Osteocyte (in vitro differentiated cells): ENCODE results near the gene TMEM220. TPM values are rescaled to one million over a fixed set of nuclear protein-coding genes. Genes with fewer than 3 reads are reported as not detected.
A peak's percentile ranks its signal among the peaks of the same experiment; 100 is the strongest.
"Not testable (repeated sequence)": the region's sequence is repeated elsewhere in the genome, so short reads cannot be mapped to it uniquely, and the experiment has no call there.

Experiments used
- DNase-seq: peaks from one replicate; pipeline ENCODE4 v3.0.0; 2021; ENCODE audit warnings: mixed read lengths; ENCODE audit not compliant: unreplicated experiment; ENCODE audit errors: extremely low spot score
- H3K27ac Mint-ChIP-seq: one replicate; pipeline ENCODE4 v1.8.0; 2021; ENCODE audit warnings: mild to moderate bottlenecking, mixed read lengths; ENCODE audit not compliant: unreplicated experiment
- H3K27me3 Mint-ChIP-seq: one replicate; pipeline ENCODE4 v1.8.0; 2021; ENCODE audit warnings: mixed read lengths; ENCODE audit not compliant: unreplicated experiment
- H3K36me3 Mint-ChIP-seq: one replicate; pipeline ENCODE4 v1.8.0; 2021; ENCODE audit warnings: mixed read lengths; ENCODE audit not compliant: unreplicated experiment
- H3K4me1 Mint-ChIP-seq: one replicate; pipeline ENCODE4 v1.8.0; 2021; ENCODE audit warnings: mixed read lengths; ENCODE audit not compliant: unreplicated experiment
- H3K4me3 Mint-ChIP-seq: one replicate; pipeline ENCODE4 v1.8.0; 2021; ENCODE audit warnings: mild to moderate bottlenecking, moderate library complexity, mixed read lengths; ENCODE audit not compliant: unreplicated experiment
- H3K9me3 Mint-ChIP-seq: one replicate; pipeline ENCODE4 v1.8.0; 2021; ENCODE audit warnings: mixed read lengths; ENCODE audit not compliant: unreplicated experiment
- total RNA-seq: library from RNA; stranded (reverse); gene quantifications from 2 replicates; pipeline ENCODE4 v1.2.1, GENCODE V29; 2021
- TF ChIP-seq, protein P1 (sequence below): fragments of 200-600 bp; sonication (generic); IDR thresholded peaks from 2 replicates; pipeline ENCODE4 v1.5.0; 2021; ENCODE audit warnings: antibody characterized with exemption, mild to moderate bottlenecking, moderate library complexity

TMEM220 gene
- total RNA-seq, 1 donor from 2014 or later: 6.8 TPM

DNA sequence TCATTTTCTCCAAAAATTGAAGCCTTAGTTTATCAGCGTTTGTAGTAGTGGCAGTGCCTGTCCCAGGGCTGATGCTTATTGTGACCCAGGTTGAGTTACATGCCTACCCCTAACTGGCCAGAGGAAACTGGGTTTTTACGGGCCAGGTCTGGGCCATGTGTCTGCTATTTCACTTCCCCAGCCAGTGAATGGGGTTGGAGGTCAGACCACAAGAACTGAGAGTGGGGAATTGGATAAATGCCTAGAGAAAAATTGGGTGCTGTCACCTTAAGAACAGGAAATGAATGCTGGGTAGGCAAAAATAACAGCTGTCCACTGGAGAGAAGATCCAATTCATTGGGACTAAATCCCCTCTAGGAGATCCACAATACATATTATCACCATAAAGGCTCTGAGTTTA, 27.2 kb downstream of the TMEM220 start:
- DNase-seq: no peak
- TF ChIP-seq, protein P1, sequence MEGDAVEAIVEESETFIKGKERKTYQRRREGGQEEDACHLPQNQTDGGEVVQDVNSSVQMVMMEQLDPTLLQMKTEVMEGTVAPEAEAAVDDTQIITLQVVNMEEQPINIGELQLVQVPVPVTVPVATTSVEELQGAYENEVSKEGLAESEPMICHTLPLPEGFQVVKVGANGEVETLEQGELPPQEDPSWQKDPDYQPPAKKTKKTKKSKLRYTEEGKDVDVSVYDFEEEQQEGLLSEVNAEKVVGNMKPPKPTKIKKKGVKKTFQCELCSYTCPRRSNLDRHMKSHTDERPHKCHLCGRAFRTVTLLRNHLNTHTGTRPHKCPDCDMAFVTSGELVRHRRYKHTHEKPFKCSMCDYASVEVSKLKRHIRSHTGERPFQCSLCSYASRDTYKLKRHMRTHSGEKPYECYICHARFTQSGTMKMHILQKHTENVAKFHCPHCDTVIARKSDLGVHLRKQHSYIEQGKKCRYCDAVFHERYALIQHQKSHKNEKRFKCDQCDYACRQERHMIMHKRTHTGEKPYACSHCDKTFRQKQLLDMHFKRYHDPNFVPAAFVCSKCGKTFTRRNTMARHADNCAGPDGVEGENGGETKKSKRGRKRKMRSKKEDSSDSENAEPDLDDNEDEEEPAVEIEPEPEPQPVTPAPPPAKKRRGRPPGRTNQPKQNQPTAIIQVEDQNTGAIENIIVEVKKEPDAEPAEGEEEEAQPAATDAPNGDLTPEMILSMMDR: no peak
- peak overlapping the region; percentile 37 for H3K27ac Mint-ChIP-seq
- H3K4me3 Mint-ChIP-seq: no peak overlapping the region
- H3K9me3 Mint-ChIP-seq: no peaks in the 10 kb centered on the region
- H3K36me3 Mint-ChIP-seq: peaks cover 19% of the 10 kb centered on the region
- H3K4me1 Mint-ChIP-seq: peaks cover 31% of the 10 kb centered on the region
- H3K27me3 Mint-ChIP-seq: no peaks in the 10 kb centered on the region

DNA sequence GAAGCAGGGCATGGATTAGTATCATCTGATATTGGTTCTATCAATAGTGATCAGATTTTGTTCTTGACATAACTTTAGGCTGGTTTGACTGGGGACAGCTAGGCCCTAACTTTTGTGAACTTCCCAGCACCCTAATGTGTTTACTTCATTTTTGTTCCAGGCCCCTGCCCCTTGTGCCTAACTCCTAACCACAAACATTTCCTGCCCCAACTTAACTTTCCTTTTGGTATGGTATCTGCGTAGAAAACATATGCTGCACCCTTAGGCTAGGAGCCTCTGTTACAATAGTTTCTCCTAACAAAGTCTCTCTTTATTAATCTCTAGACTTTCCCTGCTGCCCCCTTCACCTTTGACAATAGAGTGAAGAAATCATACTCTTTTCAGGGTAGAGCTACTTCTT, 30.0 kb downstream of the TMEM220 start:
- Mint-ChIP-seq H3K27me3 (no peaks in the 10 kb centered on the region), H3K27ac (peak overlapping the region; percentile 31), H3K9me3 (no peaks in the 10 kb centered on the region), H3K36me3 (peaks cover 6% of the 10 kb centered on the region), H3K4me1 (peaks cover 42% of the 10 kb centered on the region), H3K4me3 (no peak overlapping the region)
- TF ChIP-seq, protein P1: no peak
- DNase-seq: no peak

DNA sequence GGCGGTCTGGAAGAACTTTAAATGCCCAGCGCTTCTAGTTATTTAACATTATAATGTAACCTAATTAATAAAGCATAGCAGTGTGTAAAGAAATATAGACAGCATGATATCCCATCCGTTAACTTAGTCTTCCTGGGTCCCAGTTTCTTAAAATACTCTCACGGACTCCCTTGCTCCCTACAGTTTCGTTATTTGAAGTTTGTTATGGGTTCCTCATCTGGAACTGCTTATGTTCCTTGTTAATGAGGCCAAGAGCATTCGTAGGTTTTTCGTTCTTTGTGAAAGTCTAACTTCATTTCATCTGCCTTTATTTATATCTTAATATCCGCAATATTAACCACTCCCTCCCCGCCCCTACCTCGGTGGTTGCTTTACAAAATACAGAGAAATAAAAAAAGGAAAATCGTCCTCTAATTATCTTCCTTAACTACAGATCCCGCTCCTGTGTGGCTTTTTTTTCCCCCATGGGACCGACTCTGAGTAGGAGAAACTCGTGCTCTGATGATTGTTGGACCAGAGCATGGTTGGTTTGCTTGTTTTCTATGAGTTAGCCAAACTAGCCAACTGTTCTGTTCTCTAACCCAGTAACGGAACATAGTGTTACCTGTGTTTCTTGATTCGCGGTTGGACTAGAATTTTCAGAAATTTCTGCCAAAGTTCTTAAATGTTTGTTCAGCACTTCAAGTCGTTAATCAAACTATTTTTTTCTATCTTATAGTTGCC, 31.6 kb downstream of the TMEM220 start:
- Mint-ChIP-seq H3K9me3 (no peaks in the 10 kb centered on the region), H3K36me3 (peaks cover 14% of the 10 kb centered on the region), H3K4me3 (peak overlapping the region; percentile 92), H3K27ac (peak overlapping the region; percentile 85), H3K4me1 (peaks cover 42% of the 10 kb centered on the region), H3K27me3 (no peaks in the 10 kb centered on the region)
- TF ChIP-seq, protein P1: no peak
- DNase-seq: no peak

DNA sequence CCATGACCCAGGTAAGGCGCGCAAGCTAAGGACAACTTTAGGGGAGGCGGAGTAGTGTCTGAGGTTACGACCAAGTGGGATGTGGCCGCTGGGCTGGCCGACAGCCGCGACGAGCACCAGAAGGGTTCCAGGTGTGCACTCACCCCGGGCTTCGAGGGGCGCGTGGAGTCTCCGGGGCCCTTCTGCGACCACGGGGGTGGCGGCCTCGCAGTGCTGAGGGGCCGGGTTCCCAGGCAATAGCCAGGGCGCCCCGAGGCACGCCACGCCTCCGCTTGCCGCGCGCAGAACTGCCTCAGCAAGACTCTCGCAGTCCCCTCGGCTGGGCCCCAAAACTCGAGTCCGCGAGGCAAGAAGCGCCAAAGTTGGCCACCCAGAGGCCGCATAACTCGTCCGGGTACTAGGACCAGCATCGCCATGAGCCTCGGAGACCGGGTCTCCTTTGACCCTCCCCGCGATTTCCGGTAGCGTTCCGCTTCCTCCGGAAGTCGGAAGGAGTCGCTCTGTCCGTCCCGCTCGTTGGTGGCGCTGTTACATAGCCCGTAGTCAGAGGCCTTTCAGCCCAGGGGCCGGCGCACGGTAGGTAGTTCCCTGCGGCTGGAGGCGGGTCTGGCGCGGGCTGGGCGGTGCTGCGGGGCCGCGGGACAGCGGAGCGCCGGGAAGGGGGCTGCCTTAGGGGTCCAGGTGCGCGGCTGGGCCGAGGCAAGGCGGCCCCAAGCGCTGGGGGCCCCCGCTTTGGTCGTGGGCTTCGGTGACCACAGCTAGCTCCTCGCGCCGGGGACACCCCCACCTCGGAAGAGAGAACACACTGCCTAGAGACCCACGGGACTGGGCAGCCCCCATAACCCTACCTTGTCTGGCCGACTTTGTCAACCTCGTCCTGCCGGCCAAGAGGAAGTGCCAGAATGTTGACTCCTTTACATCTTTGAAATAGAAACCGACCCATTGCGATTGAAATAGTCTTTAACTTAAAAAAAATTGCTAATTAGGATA, 32.4 kb downstream of the TMEM220 start, which contains the start of the genes ADPRM and SCO1:
ADPRM (plus strand) TSS at position 503 of the 990 bp plus-strand sequence. CDS start 7,333 bp downstream, outside the sequence.
SCO1 (minus strand) TSS at position 442 of the 990 bp plus-strand sequence; CDS start at position 416, 26 bp downstream.
- TF ChIP-seq, protein P1: peak; percentile 64
- no peaks in the 10 kb centered on the region for H3K9me3 Mint-ChIP-seq
- peaks cover 35% of the 10 kb centered on the region for H3K4me1 Mint-ChIP-seq
- peaks cover 17% of the 10 kb centered on the region for H3K36me3 Mint-ChIP-seq
- peak within 1 kb of the TSS; percentile 92 for H3K4me3 Mint-ChIP-seq
- H3K27ac Mint-ChIP-seq: peak within 1 kb of the TSS; percentile 85
- no peaks in the 10 kb centered on the region for H3K27me3 Mint-ChIP-seq
- peak; percentile 95 for DNase-seq

DNA sequence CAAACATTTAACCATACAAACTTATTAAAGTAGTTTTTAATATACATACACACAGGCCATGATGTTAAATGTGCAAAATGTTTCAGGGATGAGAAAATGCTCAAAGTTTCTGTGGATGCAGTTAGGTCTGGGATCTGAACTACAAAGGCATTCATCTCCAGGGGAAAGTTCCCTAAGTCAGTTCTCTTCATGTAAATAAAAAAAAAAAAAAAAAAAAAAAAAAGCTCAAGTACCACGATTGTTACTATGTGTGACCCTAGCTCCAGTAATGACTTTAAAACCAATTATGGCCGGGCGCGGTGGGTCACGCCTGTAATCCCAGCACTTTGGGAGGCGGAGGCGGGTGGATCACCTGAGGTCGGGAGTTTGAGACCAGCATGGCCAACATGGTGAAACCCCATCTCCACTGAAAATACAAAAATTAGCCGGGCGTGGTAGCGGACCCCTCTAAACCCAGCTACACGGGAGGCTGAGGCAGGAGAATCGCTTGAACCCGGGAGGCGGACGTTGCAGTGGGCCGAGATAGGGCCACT, 33.9 kb downstream of the TMEM220 start:
- Mint-ChIP-seq H3K4me1 (peaks cover 24% of the 10 kb centered on the region), H3K36me3 (peaks cover 22% of the 10 kb centered on the region), H3K27ac (peak overlapping the region; percentile 76), H3K4me3 (peak overlapping the region; percentile 92)
- not testable (repeated sequence) for DNase-seq, H3K27me3 Mint-ChIP-seq, H3K9me3 Mint-ChIP-seq
